Uterus (tissue), 2 donors: ENCODE data around the gene HERC3.

Experiments
- CTCF ChIP-seq, 4 experiments: fragments of 200-600 bp in 2 of 4; fragments of 450-650 bp in 2 of 4; sonication (generic) in 2 of 4; IDR thresholded peaks; one replicate each; pipeline ENCODE4 v1.5.1; 2016 to 2019; ENCODE audit warnings: antibody characterized with exemption in 4 of 4, mild to moderate bottlenecking in 2 of 4, moderate library complexity in 1 of 4
- POLR2A ChIP-seq, 2 donors: fragments of 450-650 bp; IDR thresholded peaks; one replicate each; pipeline ENCODE4 v1.6.1; 2016; ENCODE audit warnings: antibody characterized with exemption in 2 of 2, mild to moderate bottlenecking in 1 of 2, moderate library complexity in 1 of 2

GRCh38 chr4:88746206-88746605, 153.9 kb downstream of the HERC3 start:
- TF ChIP-seq CTCF (IDR thresholded peaks at IDR 0.05): no peak
- no peak for TF ChIP-seq POLR2A (IDR thresholded peaks at IDR 0.05)
